Stimulated activated CD4-positive, alpha-beta T cell treated with anti-CD3 and anti-CD28 coated beads, Interleukin-2, amount 100 ng/mL, for 24 hours (primary cell): ENCODE measurements around the gene IL4I1.

Experiments used
- DNase-seq, 2 donors: peaks; one replicate each; pipeline ENCODE4 v3.0.0-alpha.2; 2020

The IL4I1 gene

GRCh38 chr19:49862391-49863253 lies 34.1 kb downstream of the IL4I1 start:
- peak in 1 of 2 donors; percentile 45 for DNase-seq

GRCh38 chr19:49861541-49862378 lies 34.9 kb downstream of the IL4I1 start:
- DNase-seq: no peak

- no peak for DNase-seq
Measured at GRCh38 chr19:49861107-49861506, 35.6 kb downstream of the IL4I1 start.

- no peak for DNase-seq
Measured at GRCh38 chr19:49860336-49861102, 36.2 kb downstream of the IL4I1 start.

- no peak for DNase-seq
Measured at GRCh38 chr19:49859682-49860335, 36.9 kb downstream of the IL4I1 start.

GRCh38 chr19:49858088-49858985 lies 38.4 kb downstream of the IL4I1 start:
- no peak for DNase-seq

GRCh38 chr19:49857838-49858087 lies 38.9 kb downstream of the IL4I1 start:
- no peak for DNase-seq

- DNase-seq: peak in 1 of 2 donors; percentile 25
Measured at GRCh38 chr19:49857061-49857837, 39.4 kb downstream of the IL4I1 start.

- DNase-seq: no peak
Measured at GRCh38 chr19:49856574-49857021, 40.1 kb downstream of the IL4I1 start.

- DNase-seq: no peak
Measured at GRCh38 chr19:49855676-49856573, 40.8 kb downstream of the IL4I1 start.

GRCh38 chr19:49855277-49855675 lies 41.4 kb downstream of the IL4I1 start:
- no peak for DNase-seq

GRCh38 chr19:49854378-49855263 lies 42.1 kb downstream of the IL4I1 start:
- no peak for DNase-seq

- DNase-seq: no peak
Measured at GRCh38 chr19:49853852-49854377, 42.8 kb downstream of the IL4I1 start.

- no peak for DNase-seq
Measured at GRCh38 chr19:49852631-49853126, 44.0 kb downstream of the IL4I1 start.

- DNase-seq: peak in 1 of 2 donors; percentile 44
Measured at GRCh38 chr19:49851456-49852259, 45.0 kb downstream of the IL4I1 start.

GRCh38 chr19:49850487-49851342 lies 46.0 kb downstream of the IL4I1 start, which contains the start of gene PTOV1:
Gene PTOV1 (plus strand): TSS chr19:49851159.
- peak; percentile 89 to 91 for DNase-seq

GRCh38 chr19:49850221-49850486 lies 46.5 kb downstream of the IL4I1 start:
- no peak for DNase-seq
